PC-3 (cell line): ENCODE data around the gene THOC5. TPM values are rescaled to one million over a fixed set of nuclear protein-coding genes. Genes with fewer than 3 reads are reported as not detected.
"Not testable (repeated sequence)": the region's sequence is repeated elsewhere in the genome, so short reads cannot be mapped to it uniquely, and the experiment has no call there.

Source experiments
- ATAC-seq: fragments of 200-7000 bp; cut with Tn5 transposase; 2 replicates; pipeline ENCODE4 v1.9.1; 2020; ENCODE audit warnings: mild to moderate bottlenecking, moderate library complexity
- BruUV-seq: library from RNA; stranded (reverse); fragments of 400-500 nt; replicated peaks from 2 replicates; lab custom pipeline; 2021; lab: Mats Ljungman, UMichigan
- CTCF ChIA-PET: fragments of 300-600 bp; sonication (Branson Sonifier 250); formaldehyde crosslinking; loops from one replicate; lab custom pipeline; 2022; ENCODE audit warnings: antibody characterized with exemption; lab: Charles Lee
- POLR2A ChIA-PET: fragments of 300-600 bp; sonication (Branson Sonifier 250); formaldehyde crosslinking; loops from one replicate; lab custom pipeline; 2022; ENCODE audit warnings: antibody characterized with exemption; ENCODE audit not compliant: unreplicated experiment; lab: Charles Lee
- DNase-seq: peaks from one replicate; pipeline ENCODE4 v3.0.0-alpha.2; 2015
- H2AFZ ChIP-seq: fragments of 300-600 bp; sonication (generic); 2 replicates; pipeline ENCODE4 v1.6.0; 2016; ENCODE audit warnings: antibody characterized with exemption, low read length
- H3F3A ChIP-seq: fragments of 300-600 bp; sonication (generic); one replicate; pipeline ENCODE4 v1.6.0; 2017; ENCODE audit warnings: antibody characterized with exemption, low read length, control low read depth, mild to moderate bottlenecking; ENCODE audit not compliant: unreplicated experiment
- H3K27ac ChIP-seq: fragments of 300-600 bp; sonication (generic); 2 replicates; pipeline ENCODE4 v1.5.1; 2016; ENCODE audit warnings: mild to moderate bottlenecking, low read length
- H3K27me3 ChIP-seq: fragments of 300-600 bp; sonication (generic); 2 replicates; pipeline ENCODE4 v1.6.1; 2016; ENCODE audit warnings: low read length, mixed read lengths
- H3K36me3 ChIP-seq: fragments of 300-600 bp; sonication (generic); 2 replicates; pipeline ENCODE4 v1.6.1; 2016; ENCODE audit warnings: low read depth, mixed run types, low read length, mixed read lengths
- H3K4me1 ChIP-seq: fragments of 300-600 bp; sonication (generic); 2 replicates; pipeline ENCODE4 v1.5.1; 2016; ENCODE audit warnings: low read length; ENCODE audit not compliant: insufficient read depth
- H3K4me2 ChIP-seq: fragments of 300-600 bp; sonication (generic); 2 replicates; pipeline ENCODE4 v1.6.0; 2016; ENCODE audit warnings: low read length
- H3K4me3 ChIP-seq: fragments of 300-600 bp; sonication (generic); 2 replicates; pipeline ENCODE4 v1.5.1; 2016; ENCODE audit warnings: mild to moderate bottlenecking, low read length, mixed read lengths
- H3K79me2 ChIP-seq: fragments of 300-600 bp; sonication (generic); 2 replicates; pipeline ENCODE4 v1.6.1; 2017; ENCODE audit warnings: low read length, mixed read lengths
- H3K9ac ChIP-seq: fragments of 300-600 bp; sonication (generic); 2 replicates; pipeline ENCODE4 v1.6.0; 2016; ENCODE audit warnings: mild to moderate bottlenecking, low read length
- H3K9me2 ChIP-seq: fragments of 300-600 bp; sonication (generic); replicated peaks from 2 replicates; pipeline ENCODE4 v1.6.1; 2016; ENCODE audit warnings: mixed run types, low read length, mixed read lengths
- H3K9me3 ChIP-seq: fragments of 300-600 bp; sonication (generic); 2 replicates; pipeline ENCODE4 v1.6.1; 2016; ENCODE audit warnings: low read length, mixed read lengths
- H4K20me1 ChIP-seq: fragments of 300-600 bp; sonication (generic); 2 replicates; pipeline ENCODE4 v1.6.1; 2016; ENCODE audit warnings: low read length, mixed read lengths
- EZH2 ChIP-seq: fragments of 300-600 bp; sonication (generic); IDR thresholded peaks from one replicate; pipeline ENCODE4 v1.6.1; 2017; ENCODE audit warnings: antibody characterized with exemption, mild to moderate bottlenecking, low read length; ENCODE audit not compliant: unreplicated experiment
- EZH2phosphoT487 ChIP-seq: fragments of 300-600 bp; sonication (generic); IDR thresholded peaks from 2 replicates; pipeline ENCODE4 v1.6.1; 2018; ENCODE audit warnings: mild to moderate bottlenecking, antibody characterized with exemption, low read length, borderline replicate concordance
- intact Hi-C: fragments of 100-400 bp; cut with micrococcal nuclease; formaldehyde crosslinking; loops from 2 replicates; pipeline ENCODE4 v1.9.0; 2023
- total RNA-seq: library from RNA; depleted of rRNA; stranded (reverse); fragments of >200 nt; gene quantifications from 2 replicates; pipeline ENCODE4 v1.2.3, GENCODE V29; 2014
- TF ChIP-seq, protein P1 (sequence below): fragments of 300-600 bp; sonication (generic); conservative IDR thresholded peaks from 2 replicates; pipeline ENCODE4 v1.5.1; 2017; ENCODE audit warnings: antibody characterized with exemption, low read depth, mild to moderate bottlenecking, low read length

THOC5 gene
- total RNA-seq, 1 experiment from 2014 or later = 33.9 TPM

DNA sequence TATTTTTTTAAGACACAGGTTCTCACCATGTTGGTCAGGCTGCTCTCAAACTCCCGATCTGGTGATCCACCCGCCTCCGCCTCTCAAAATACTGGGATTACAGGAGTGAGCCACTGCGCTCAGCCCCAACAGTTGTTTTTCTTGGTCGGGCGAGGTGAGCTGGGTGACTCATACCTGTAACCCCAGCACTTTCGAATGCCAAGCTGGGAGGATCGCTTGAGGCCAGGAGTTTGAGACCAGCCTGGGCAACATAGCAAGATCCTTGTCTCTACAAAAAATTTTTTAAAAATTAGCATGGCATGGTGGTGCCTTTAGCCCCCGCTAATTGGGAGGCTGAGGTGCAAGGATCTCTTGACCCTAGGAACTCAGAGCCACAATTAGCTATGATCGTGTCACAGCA, 42.9 kb upstream of the THOC5 start:
- DNase-seq = no peak
- CTCF ChIA-PET = no interaction called here
- no peak overlapping the region for H3K4me3 ChIP-seq

DNA sequence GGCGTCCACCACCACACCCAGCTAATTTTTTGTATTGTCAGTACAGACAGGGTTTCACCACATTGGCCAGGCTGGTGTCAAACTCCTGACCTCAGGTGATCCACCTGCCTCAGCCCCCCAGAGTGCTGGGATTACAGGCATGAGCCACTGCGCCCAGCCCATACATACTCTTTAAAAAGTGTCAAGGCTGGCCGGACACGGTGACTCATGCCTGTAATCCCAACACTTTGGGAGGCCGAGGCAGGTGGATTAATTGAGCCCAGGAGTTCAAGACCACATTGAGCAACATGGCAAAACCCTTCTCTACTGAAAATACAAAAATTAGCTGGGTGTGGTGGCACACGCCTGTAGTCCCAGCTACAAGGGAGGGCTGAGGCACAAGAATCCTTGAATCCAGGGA, 40.9 kb upstream of the THOC5 start:
- H3K9me3 ChIP-seq, H3K4me2 ChIP-seq, H3K9ac ChIP-seq, ATAC-seq, H3F3A ChIP-seq, DNase-seq, POLR2A ChIA-PET, H3K4me3 ChIP-seq, H4K20me1 ChIP-seq, H3K27me3 ChIP-seq, H2AFZ ChIP-seq, H3K4me1 ChIP-seq, BruUV-seq, CTCF ChIA-PET, H3K36me3 ChIP-seq, H3K79me2 ChIP-seq, H3K27ac ChIP-seq, H3K9me2 ChIP-seq: not testable (repeated sequence)
- intact Hi-C loops = loop anchor here (5.0 kb wide), 1 partner anchor 33 kb away; no protein-coding TSS in a partner anchor

More for the DNA sequence above, 42.9 kb upstream of the THOC5 start:
- no peak overlapping the region for H2AFZ ChIP-seq
- no peaks in the 10 kb centered on the region for H3K79me2 ChIP-seq
- H3F3A ChIP-seq = no peaks in the 10 kb centered on the region
- no peak overlapping the region for H3K9ac ChIP-seq
- no peaks in the 10 kb centered on the region for H4K20me1 ChIP-seq
- TF ChIP-seq, protein P1, sequence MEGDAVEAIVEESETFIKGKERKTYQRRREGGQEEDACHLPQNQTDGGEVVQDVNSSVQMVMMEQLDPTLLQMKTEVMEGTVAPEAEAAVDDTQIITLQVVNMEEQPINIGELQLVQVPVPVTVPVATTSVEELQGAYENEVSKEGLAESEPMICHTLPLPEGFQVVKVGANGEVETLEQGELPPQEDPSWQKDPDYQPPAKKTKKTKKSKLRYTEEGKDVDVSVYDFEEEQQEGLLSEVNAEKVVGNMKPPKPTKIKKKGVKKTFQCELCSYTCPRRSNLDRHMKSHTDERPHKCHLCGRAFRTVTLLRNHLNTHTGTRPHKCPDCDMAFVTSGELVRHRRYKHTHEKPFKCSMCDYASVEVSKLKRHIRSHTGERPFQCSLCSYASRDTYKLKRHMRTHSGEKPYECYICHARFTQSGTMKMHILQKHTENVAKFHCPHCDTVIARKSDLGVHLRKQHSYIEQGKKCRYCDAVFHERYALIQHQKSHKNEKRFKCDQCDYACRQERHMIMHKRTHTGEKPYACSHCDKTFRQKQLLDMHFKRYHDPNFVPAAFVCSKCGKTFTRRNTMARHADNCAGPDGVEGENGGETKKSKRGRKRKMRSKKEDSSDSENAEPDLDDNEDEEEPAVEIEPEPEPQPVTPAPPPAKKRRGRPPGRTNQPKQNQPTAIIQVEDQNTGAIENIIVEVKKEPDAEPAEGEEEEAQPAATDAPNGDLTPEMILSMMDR = no peak
- TF ChIP-seq EZH2phosphoT487 (no peak), EZH2 (no peak)
- H3K9me2 ChIP-seq = no peaks in the 10 kb centered on the region
- no peaks in the 10 kb centered on the region for H3K9me3 ChIP-seq
- H3K27me3 ChIP-seq = no peaks in the 10 kb centered on the region
- BruUV-seq = no TSS peak
- no peak for ATAC-seq
- H3K36me3 ChIP-seq = no peaks in the 10 kb centered on the region
- H3K27ac ChIP-seq = no peak overlapping the region
- intact Hi-C loops = no loop called here
- H3K4me2 ChIP-seq = no peak overlapping the region
- POLR2A ChIA-PET = no interaction called here
- no peaks in the 10 kb centered on the region for H3K4me1 ChIP-seq

DNA sequence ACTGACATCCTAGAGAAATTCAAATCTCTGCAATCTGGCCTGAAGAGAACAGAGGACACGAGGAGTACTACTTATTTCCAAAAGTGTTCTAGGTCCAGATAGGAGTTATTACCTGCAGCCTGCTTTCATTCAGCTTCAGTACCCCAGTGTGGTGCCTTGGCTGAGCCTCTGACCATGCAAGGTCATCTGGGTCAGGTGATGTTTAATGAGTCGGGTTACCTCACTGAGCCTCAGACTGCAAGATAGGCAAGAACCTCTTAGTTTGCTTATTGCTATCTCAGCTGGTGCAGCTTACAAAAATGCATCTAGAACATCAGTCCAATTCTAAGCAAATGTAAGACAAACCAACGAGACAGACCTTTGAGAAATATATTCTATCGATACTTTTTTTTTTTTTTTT, 40.4 kb upstream of the THOC5 start:
- TF ChIP-seq EZH2phosphoT487 = no peak
- no peak for TF ChIP-seq EZH2
- TF ChIP-seq, protein P1 = no peak
- intact Hi-C loops = loop anchor here (5.0 kb wide), 1 partner anchor 33 kb away; no protein-coding TSS in a partner anchor
- Histone ChIP-seq H3K4me1 (no peaks in the 10 kb centered on the region; the same call in 1 of the 2 replicates), H3K9me2 (no peaks in the 10 kb centered on the region), H3K79me2 (no peaks in the 10 kb centered on the region), H3K9ac (no peak overlapping the region), H3F3A (no peaks in the 10 kb centered on the region), H2AFZ (no peak overlapping the region), H3K4me2 (no peak overlapping the region), H3K27me3 (no peaks in the 10 kb centered on the region), H3K36me3 (no peaks in the 10 kb centered on the region), H4K20me1 (no peaks in the 10 kb centered on the region), H3K27ac (no peak overlapping the region), H3K9me3 (no peaks in the 10 kb centered on the region), H3K4me3 (no peak overlapping the region)
- no peak for ATAC-seq
- BruUV-seq = no TSS peak
- DNase-seq = no peak
- ChIA-PET POLR2A (no interaction called here), CTCF (no interaction called here)
